HG02588 (cell line): ENCODE measurements around the gene KCNK15.

Experiments used
- ATAC-seq: cut with Tn5 transposase; IDR thresholded peaks from one replicate; pipeline ENCODE4 v1.9.1; 2021; ENCODE audit warnings: mild to moderate bottlenecking, moderate library complexity; ENCODE audit not compliant: unreplicated experiment

Gene KCNK15

GRCh38 chr20:44784688-44785087 lies 39.0 kb downstream of the KCNK15 start:
- ATAC-seq = no peak

- ATAC-seq = no peak
Measured at GRCh38 chr20:44785768-44786167, 40.1 kb downstream of the KCNK15 start.

- no peak for ATAC-seq
Measured at GRCh38 chr20:44787299-44787698, 41.6 kb downstream of the KCNK15 start.

GRCh38 chr20:44788706-44789456 lies 43.2 kb downstream of the KCNK15 start:
- no peak for ATAC-seq

GRCh38 chr20:44790638-44791393 lies 45.2 kb downstream of the KCNK15 start:
- ATAC-seq = no peak

GRCh38 chr20:44792796-44793195 lies 47.1 kb downstream of the KCNK15 start:
- ATAC-seq = no peak

GRCh38 chr20:44795836-44796235 lies 50.2 kb downstream of the KCNK15 start:
- ATAC-seq = no peak

GRCh38 chr20:44796311-44796710 lies 50.6 kb downstream of the KCNK15 start:
- no peak for ATAC-seq

- ATAC-seq = no peak
Measured at GRCh38 chr20:44796758-44797457, 51.2 kb downstream of the KCNK15 start.

GRCh38 chr20:44799691-44800090 lies 54.0 kb downstream of the KCNK15 start:
- ATAC-seq = no peak

GRCh38 chr20:44800391-44801046 lies 54.9 kb downstream of the KCNK15 start:
- ATAC-seq = no peak
